HepG2 (cell line): ENCODE measurements around the gene CDH22. TPM values are rescaled to one million over a fixed set of nuclear protein-coding genes. Genes with fewer than 3 reads are reported as not detected.

Experiments used
- ARID4A ChIP-seq: sonication (generic); formaldehyde crosslinking; IDR thresholded peaks from 2 replicates; pipeline ENCODE4 v1.5.0; 2020; ENCODE audit warnings: mild to moderate bottlenecking, missing genetic modification reagents, borderline replicate concordance
- GABPA ChIP-seq, 2 experiments: IDR thresholded peaks; 2 replicates each; pipeline ENCODE4 v1.6.1; 2011 to 2016; ENCODE audit warnings: low read depth in 2 of 2, low read length in 1 of 2, missing biosample characterization in 1 of 2, missing genetic modification characterization in 1 of 2
- ISX ChIP-seq: sonication (generic); formaldehyde crosslinking; conservative IDR thresholded peaks from 2 replicates; pipeline ENCODE4 v1.5.0; 2020; ENCODE audit warnings: missing genetic modification reagents
- KLF12 ChIP-seq: sonication (generic); formaldehyde crosslinking; IDR thresholded peaks from 2 replicates; pipeline ENCODE4 v1.4.0; 2020; ENCODE audit warnings: missing genetic modification reagents, borderline replicate concordance
- MAX ChIP-seq: IDR thresholded peaks from 2 replicates; pipeline ENCODE4 v1.6.1; 2012; ENCODE audit warnings: inconsistent platforms
- MTA1 ChIP-seq: sonication (generic); formaldehyde crosslinking; IDR thresholded peaks from 2 replicates; pipeline ENCODE4 v1.4.0; 2020; ENCODE audit warnings: missing genetic modification reagents, mild to moderate bottlenecking, borderline replicate concordance
- NFIB ChIP-seq: sonication (generic); formaldehyde crosslinking; IDR thresholded peaks from 2 replicates; pipeline ENCODE4 v1.9.0; 2021; ENCODE audit warnings: missing genetic modification reagents, mild to moderate bottlenecking, borderline replicate concordance
- NPAS2 ChIP-seq: sonication (generic); formaldehyde crosslinking; IDR thresholded peaks from 2 replicates; pipeline ENCODE4 v1.8.0; 2022; ENCODE audit warnings: mild to moderate bottlenecking, missing genetic modification reagents, borderline replicate concordance
- PATZ1 ChIP-seq: sonication (generic); formaldehyde crosslinking; IDR thresholded peaks from 2 replicates; pipeline ENCODE4 v1.4.0; 2020; ENCODE audit warnings: missing genetic modification reagents
- PTBP1 ChIP-seq: fragments of 200-400 bp; formaldehyde crosslinking; IDR thresholded peaks from 2 replicates; pipeline ENCODE4 v1.6.1; 2018; ENCODE audit warnings: low read length, low read depth; ENCODE audit not compliant: poor library complexity, severe bottlenecking
- SALL1 ChIP-seq: sonication (generic); formaldehyde crosslinking; IDR thresholded peaks from 2 replicates; pipeline ENCODE4 v1.8.0; 2022; ENCODE audit warnings: mild to moderate bottlenecking, missing genetic modification reagents
- ZHX1 ChIP-seq: sonication (generic); formaldehyde crosslinking; IDR thresholded peaks from 2 replicates; pipeline ENCODE4 v1.8.1; 2022; ENCODE audit warnings: low read depth, mild to moderate bottlenecking, missing genetic modification reagents
- ZNF263 ChIP-seq: sonication (generic); formaldehyde crosslinking; IDR thresholded peaks from 2 replicates; pipeline ENCODE4 v1.4.0; 2020; ENCODE audit warnings: missing genetic modification reagents
- ZNF430 ChIP-seq: sonication (generic); formaldehyde crosslinking; IDR thresholded peaks from 2 replicates; pipeline ENCODE4 v1.9.0; 2021; ENCODE audit warnings: mild to moderate bottlenecking, missing genetic modification reagents
- ZNF512 ChIP-seq: sonication (generic); formaldehyde crosslinking; IDR thresholded peaks from 2 replicates; pipeline ENCODE4 v1.4.0; 2020; ENCODE audit warnings: mild to moderate bottlenecking, missing genetic modification reagents
- ZNF776 ChIP-seq: sonication (generic); formaldehyde crosslinking; IDR thresholded peaks from 2 replicates; pipeline ENCODE4 v1.4.0; 2020; ENCODE audit warnings: mild to moderate bottlenecking, missing genetic modification reagents
- ZNF788 ChIP-seq: sonication (generic); formaldehyde crosslinking; IDR thresholded peaks from 2 replicates; pipeline ENCODE4 v1.5.0; 2020; ENCODE audit warnings: mild to moderate bottlenecking, missing genetic modification reagents, borderline replicate concordance
- polyA plus RNA-seq, 8 experiments: library from polyadenylated mRNA; depleted of rRNA in 3 of 8; stranded (reverse) in 7 of 8; unstranded in 1 of 8; fragments of >200 nt; fragmentation: Illumina TruSeq in 4 of 8; extraction: Trizol in 4 of 8; gene quantifications; 2 replicates each; pipeline versions ENCODE4 v1.2.1 to v1.2.3, GENCODE V29; 2011 to 2016; ENCODE audit warnings: low read depth in 4 of 8, missing spikeins in 1 of 8, mixed read lengths in 1 of 8; ENCODE audit not compliant: insufficient read depth in 1 of 8
- total RNA-seq, 5 experiments: library from RNA; depleted of rRNA; stranded (reverse); fragments of >200 nt; fragmentation: Illumina TruSeq; extraction: Trizol; gene quantifications; 2 replicates each; pipeline ENCODE4 v1.2.3, GENCODE V29; 2016; ENCODE audit warnings: low read depth in 1 of 5

The CDH22 gene
- total and polyA plus RNA-seq, 2 of the 13 experiments (the other 11 are each of a cell fraction or from before 2014, with no cell fraction given), result not detected

GRCh38 chr20:46331611-46332361 is 23.5 kb upstream of the CDH22 start (continued):
- TF ChIP-seq ARID4A (CRISPR knock-in tag) (0 out of 2 replicates have a peak, but pooled peaks have one; percentile 35), ZNF512 (no peak), GABPA (IDR thresholded peaks at IDR 0.05; ENCODE audit: low read depth, low read length) (no peak), GABPA (CRISPR knock-in tag; IDR thresholded peaks at IDR 0.05; ENCODE audit: low read depth) (no peak), NPAS2 (CRISPR knock-in tag) (no peak), PTBP1 (no peak), ZNF776 (no peak), NFIB (0 out of 2 replicates have a peak, but pooled peaks have one; percentile 78), KLF12 (CRISPR knock-in tag) (no peak), ZNF263 (CRISPR knock-in tag) (0 out of 2 replicates have a peak, but pooled peaks have one; percentile 8), MTA1 (CRISPR knock-in tag) (no peak), PATZ1 (CRISPR knock-in tag) (0 out of 2 replicates have a peak, but pooled peaks have one; percentile 15), ZNF430 (CRISPR knock-in tag) (0 out of 2 replicates have a peak, but pooled peaks have one; percentile 28), SALL1 (CRISPR knock-in tag) (0 out of 2 replicates have a peak, but pooled peaks have one; percentile 10), ZNF788 (0 out of 2 replicates have a peak, but pooled peaks have one; percentile 6), ZHX1 (no peak), MAX (peak; percentile 18; the same call in 1 of the 2 replicates), ISX (CRISPR knock-in tag) (no peak)
